GM23338 (cell line): Measurements from ENCODE around the gene CYP21A2. TPM values are rescaled to one million over a fixed set of nuclear protein-coding genes. Genes with fewer than 3 reads are reported as not detected.
"Not testable (repeated sequence)": the region's sequence is repeated elsewhere in the genome, so short reads cannot be mapped to it uniquely, and the experiment has no call there.

ENCODE experiments used
- ATAC-seq: fragments of 200-7000 bp; cut with Tn5 transposase; 3 replicates; pipeline ENCODE4 v1.9.1; 2020
- DNase-seq: peaks from one replicate; pipeline ENCODE4 v3.0.0-alpha.2; 2015; ENCODE audit warnings: low spot score
- H2AFZ ChIP-seq: fragments of 200-600 bp; sonication (generic); 2 replicates; pipeline ENCODE4 v1.8.0; 2016; ENCODE audit warnings: antibody characterized with exemption, mild to moderate bottlenecking, moderate library complexity
- H3F3A ChIP-seq: fragments of 200-600 bp; sonication (generic); replicated peaks from 2 replicates; pipeline ENCODE4 v1.8.0; 2017; ENCODE audit warnings: antibody characterized with exemption, mixed run types, low read depth
- H3K27ac ChIP-seq: fragments of 200-600 bp; sonication (generic); 2 replicates; pipeline ENCODE4 v1.6.1; 2016; ENCODE audit warnings: low read depth
- H3K27me3 ChIP-seq: fragments of 200-600 bp; sonication (generic); 2 replicates; pipeline ENCODE4 v1.8.0; 2016; ENCODE audit warnings: mild to moderate bottlenecking, mixed run types, moderate library complexity; ENCODE audit not compliant: insufficient read depth
- H3K36me3 ChIP-seq: fragments of 200-600 bp; sonication (generic); 2 replicates; pipeline ENCODE4 v1.8.0; 2016; ENCODE audit warnings: mild to moderate bottlenecking; ENCODE audit not compliant: insufficient read depth
- H3K4me1 ChIP-seq: fragments of 200-600 bp; sonication (generic); 2 replicates; pipeline ENCODE4 v1.8.0; 2016; ENCODE audit warnings: mild to moderate bottlenecking, moderate library complexity; ENCODE audit not compliant: insufficient read depth
- H3K4me2 ChIP-seq: fragments of 200-600 bp; sonication (generic); 2 replicates; pipeline ENCODE4 v1.7.1; 2017; ENCODE audit warnings: mixed run types
- H3K4me3 ChIP-seq: fragments of 200-600 bp; sonication (generic); 2 replicates; pipeline ENCODE4 v1.6.1; 2016; ENCODE audit warnings: mixed run types
- H3K79me2 ChIP-seq: fragments of 200-600 bp; sonication (generic); replicated peaks from 2 replicates; pipeline ENCODE4 v1.8.0; 2017; ENCODE audit warnings: mild to moderate bottlenecking; ENCODE audit not compliant: insufficient read depth
- H3K9me2 ChIP-seq: fragments of 200-600 bp; sonication (generic); 2 replicates; pipeline ENCODE4 v1.8.0; 2017; ENCODE audit not compliant: insufficient read depth
- H4K20me1 ChIP-seq: fragments of 200-600 bp; sonication (generic); replicated peaks from 2 replicates; pipeline ENCODE4 v1.8.0; 2017; ENCODE audit warnings: mild to moderate bottlenecking; ENCODE audit not compliant: insufficient read depth
- H3K27ac Mint-ChIP-seq: 2 replicates; pipeline ENCODE4 v1.8.0; 2020; ENCODE audit warnings: inconsistent platforms, mild to moderate bottlenecking, moderate library complexity, mixed read lengths
- H3K27me3 Mint-ChIP-seq: 3 replicates; pipeline ENCODE4 v1.8.0; 2022; ENCODE audit warnings: low read depth, mild to moderate bottlenecking, moderate library complexity, mixed read lengths, inconsistent platforms; ENCODE audit not compliant: insufficient read depth, poor library complexity
- H3K36me3 Mint-ChIP-seq: 3 replicates; pipeline ENCODE4 v1.8.0; 2021; ENCODE audit warnings: low read depth, mild to moderate bottlenecking, inconsistent platforms, moderate library complexity, mixed read lengths
- H3K4me1 Mint-ChIP-seq: 3 replicates; pipeline ENCODE4 v1.8.0; 2020; ENCODE audit warnings: mild to moderate bottlenecking, inconsistent platforms, mixed read lengths
- H3K4me3 Mint-ChIP-seq: 3 replicates; pipeline ENCODE4 v1.8.0; 2021; ENCODE audit warnings: moderate library complexity, mild to moderate bottlenecking, inconsistent platforms, mixed read lengths
- H3K9me3 Mint-ChIP-seq: 3 replicates; pipeline ENCODE4 v1.8.0; 2020; ENCODE audit warnings: moderate library complexity, mild to moderate bottlenecking, inconsistent platforms, mixed read lengths
- CTCF ChIP-seq, 2 experiments: fragments of 200-600 bp in 1 of 2; sonication (generic) in 1 of 2; conservative IDR thresholded peaks; 2 replicates each; pipeline versions ENCODE4 v1.5.1 to v1.6.1; 2016 to 2017; ENCODE audit warnings: antibody characterized with exemption in 2 of 2, low read depth in 2 of 2, mild to moderate bottlenecking in 2 of 2, moderate library complexity in 1 of 2
- REST ChIP-seq: IDR thresholded peaks from one replicate; pipeline ENCODE4 v1.6.1; 2018; ENCODE audit warnings: antibody characterized with exemption; ENCODE audit not compliant: unreplicated experiment
- STAT1 ChIP-seq: IDR thresholded peaks from one replicate; pipeline ENCODE4 v1.6.1; 2016; ENCODE audit warnings: antibody characterized with exemption; ENCODE audit not compliant: unreplicated experiment
- ZNF331 ChIP-seq: fragments of 250-450 bp; sonication (Bioruptor Pico); IDR thresholded peaks from 2 replicates; pipeline ENCODE4 v1.5.0; 2020; ENCODE audit warnings: low read depth, mild to moderate bottlenecking, moderate library complexity
- polyA plus RNA-seq: library from polyadenylated mRNA; unstranded; fragments of >200 nt; fragmentation: Nextera tagmentation; extraction: Ambion mirVana; gene quantifications from 2 replicates; pipeline ENCODE4 v1.2.1, GENCODE V29; 2016
- total RNA-seq: library from RNA; depleted of rRNA; stranded (reverse); fragments of >200 nt; shearing (Covaris generic); gene quantifications from 2 replicates; pipeline ENCODE4 v1.2.3, GENCODE V29; 2014

CYP21A2 gene
- total and polyA plus RNA-seq, 2 experiments from 2014 or later, result 0.10 TPM; not detected in 1

- Histone ChIP-seq H3K36me3 (no peaks in the 10 kb centered on the region), H3K27ac (no peak overlapping the region), H3K9me2 (no peaks in the 10 kb centered on the region), H3K4me3 (no peak overlapping the region), H4K20me1 (no peaks in the 10 kb centered on the region), H3K4me1 (no peaks in the 10 kb centered on the region; the same call in 1 of the 2 replicates), H2AFZ (no peak overlapping the region), H3K79me2 (no peaks in the 10 kb centered on the region), H3K27me3 (no peaks in the 10 kb centered on the region), H3K4me2 (no peak overlapping the region), H3F3A (0 out of 2 replicates have a peak, but pooled peaks cover 3% of the 10 kb centered on the region)
- DNase-seq, result no peak
- H3K27ac Mint-ChIP-seq, result no peak overlapping the region
- H3K27me3 Mint-ChIP-seq, result peaks cover 12% of the 10 kb centered on the region
- peaks cover 3% of the 10 kb centered on the region; the same call in 2 of the 3 replicates for H3K4me1 Mint-ChIP-seq
- no peak overlapping the region for H3K4me3 Mint-ChIP-seq
- ATAC-seq, result no peak
- TF ChIP-seq ZNF331 (CRISPR knock-in tag) (no peak), REST (no peak), CTCF (conservative IDR thresholded peaks at IDR 0.05; ENCODE audit: low read depth in 2 of 2) (no peak), STAT1 (no peak)
- H3K36me3 Mint-ChIP-seq, result no peaks in the 10 kb centered on the region
- no peaks in the 10 kb centered on the region; the same call in 2 of the 3 replicates for H3K9me3 Mint-ChIP-seq
These were observed 12.3 kb downstream of the CYP21A2 start for GRCh38 chr6:32050562-32050961.

- not testable (repeated sequence) for ATAC-seq, H3K36me3 ChIP-seq, H3K9me2 ChIP-seq, H2AFZ ChIP-seq, H3K4me2 ChIP-seq, H3K4me3 Mint-ChIP-seq, H3K27me3 ChIP-seq, H3K79me2 ChIP-seq, H3K36me3 Mint-ChIP-seq, DNase-seq, H3K9me3 Mint-ChIP-seq, H3K27ac Mint-ChIP-seq, H3K4me1 ChIP-seq, H3F3A ChIP-seq, H3K4me1 Mint-ChIP-seq, H3K27ac ChIP-seq, H4K20me1 ChIP-seq, H3K4me3 ChIP-seq
- peaks cover 17% of the 10 kb centered on the region for H3K27me3 Mint-ChIP-seq
These were observed 14.4 kb downstream of the CYP21A2 start for GRCh38 chr6:32052626-32053025.

GRCh38 chr6:32053314-32053713 is 15.1 kb downstream of the CYP21A2 start:
- not testable (repeated sequence) for H3K9me2 ChIP-seq, H3K27ac Mint-ChIP-seq, DNase-seq, H3K27me3 ChIP-seq, H4K20me1 ChIP-seq, ATAC-seq, H3K36me3 Mint-ChIP-seq, H3K27ac ChIP-seq, H3K4me1 ChIP-seq, H2AFZ ChIP-seq, H3K4me1 Mint-ChIP-seq, H3K79me2 ChIP-seq, H3K36me3 ChIP-seq, H3K9me3 Mint-ChIP-seq, H3K4me2 ChIP-seq, H3F3A ChIP-seq, H3K4me3 Mint-ChIP-seq, H3K4me3 ChIP-seq
- H3K27me3 Mint-ChIP-seq, result peaks cover 13% of the 10 kb centered on the region

- not testable (repeated sequence) for H3K36me3 ChIP-seq, H3K9me2 ChIP-seq, H3K4me1 Mint-ChIP-seq, ATAC-seq, H3K4me3 ChIP-seq, H2AFZ ChIP-seq, H3K9me3 Mint-ChIP-seq, H3F3A ChIP-seq, H3K27ac Mint-ChIP-seq, DNase-seq, H3K36me3 Mint-ChIP-seq, H3K79me2 ChIP-seq, H3K4me2 ChIP-seq, H4K20me1 ChIP-seq, H3K27me3 ChIP-seq, H3K4me1 ChIP-seq, H3K4me3 Mint-ChIP-seq, H3K27ac ChIP-seq
- peaks cover 14% of the 10 kb centered on the region for H3K27me3 Mint-ChIP-seq
These were observed 17.5 kb downstream of the CYP21A2 start for GRCh38 chr6:32055756-32056155.
